ENCODE measurements around the gene SNX2. TPM values are rescaled to one million over a fixed set of nuclear protein-coding genes. Genes with fewer than 3 reads are reported as not detected.

SNX2 gene
- total RNA-seq, 1 experiment from 2014 or later = 97.0 TPM

- CTCF ChIA-PET = no interaction called here
Observed at GRCh38 chr5:122877518-122877917, 102.6 kb downstream of the SNX2 start.

GRCh38 chr5:122879076-122879475 is 104.2 kb downstream of the SNX2 start:
- no peak overlapping the region for H3K27ac Mint-ChIP-seq (ENCODE audit: unreplicated experiment)
- H3K9me3 Mint-ChIP-seq (ENCODE audit: low read depth, unreplicated experiment) = no peaks in the 10 kb centered on the region
- no peaks in the 10 kb centered on the region for H3K36me3 Mint-ChIP-seq (ENCODE audit: insufficient read depth, unreplicated experiment)
- CTCF ChIA-PET = no interaction called here
- no peak for DNase-seq
- no peak overlapping the region for H3K4me3 Mint-ChIP-seq (ENCODE audit: low read depth, unreplicated experiment)
- no peaks in the 10 kb centered on the region for H3K27me3 Mint-ChIP-seq (ENCODE audit: unreplicated experiment)
- H3K4me1 Mint-ChIP-seq (ENCODE audit: low read depth, unreplicated experiment) = no peaks in the 10 kb centered on the region
- TF ChIP-seq CTCF (IDR thresholded peaks at IDR 0.05; ENCODE audit: unreplicated experiment) = no peak
- intact Hi-C loops (cut with micrococcal nuclease; ENCODE audit: unreplicated experiment) = no loop called here
- no TSS peak for BruUV-seq (replicated peaks)

More at GRCh38 chr5:122877518-122877917, 102.6 kb downstream of the SNX2 start:
- no peak for DNase-seq
- H3K9me3 Mint-ChIP-seq (ENCODE audit: low read depth, unreplicated experiment) = no peaks in the 10 kb centered on the region
- no peaks in the 10 kb centered on the region for H3K4me1 Mint-ChIP-seq (ENCODE audit: low read depth, unreplicated experiment)
- H3K27ac Mint-ChIP-seq (ENCODE audit: unreplicated experiment) = no peak overlapping the region
- H3K27me3 Mint-ChIP-seq (ENCODE audit: unreplicated experiment) = no peaks in the 10 kb centered on the region
- H3K36me3 Mint-ChIP-seq (ENCODE audit: insufficient read depth, unreplicated experiment) = no peaks in the 10 kb centered on the region
- H3K4me3 Mint-ChIP-seq (ENCODE audit: low read depth, unreplicated experiment) = no peak overlapping the region
- intact Hi-C loops (cut with micrococcal nuclease; ENCODE audit: unreplicated experiment) = no loop called here
- no peak for TF ChIP-seq CTCF (IDR thresholded peaks at IDR 0.05; ENCODE audit: unreplicated experiment)
- no TSS peak for BruUV-seq (replicated peaks)

Other genes starting within 250 kb of the SNX2 start
- gene SNX24, start 70.5 kb downstream of the SNX2 start, total RNA-seq (2022) = 16.1 and 23.5 TPM in 2 replicates